GM10266 (cell line): Measurements from ENCODE around the gene TAS1R2.
"Not testable (repeated sequence)": the region's sequence is repeated elsewhere in the genome, so short reads cannot be mapped to it uniquely, and the experiment has no call there.

ENCODE experiments used
- DNase-seq: peaks from one replicate; pipeline ENCODE4 v3.0.0; 2012; ENCODE audit errors: extremely low spot score
- CTCF ChIP-seq: IDR thresholded peaks from 2 replicates; pipeline ENCODE4 v1.5.1; 2012; ENCODE audit warnings: mild to moderate bottlenecking, low read depth; ENCODE audit not compliant: control insufficient read depth, insufficient read depth; ENCODE audit errors: missing control alignments

The TAS1R2 gene

GRCh38 chr1:18855573-18855972, 3.9 kb downstream of the TAS1R2 start:
- DNase-seq, result no peak
- no peak for TF ChIP-seq CTCF

GRCh38 chr1:18854331-18855025, 5.0 kb downstream of the TAS1R2 start:
- no peak for DNase-seq
- no peak for TF ChIP-seq CTCF

- no peak for TF ChIP-seq CTCF
These were observed 7.0 kb downstream of the TAS1R2 start for GRCh38 chr1:18852501-18852900.

GRCh38 chr1:18849261-18849711, 10.2 kb downstream of the TAS1R2 start:
- DNase-seq, result no peak
- no peak for TF ChIP-seq CTCF

More at GRCh38 chr1:18852501-18852900, 7.0 kb downstream of the TAS1R2 start:
- DNase-seq, result no peak

GRCh38 chr1:18847723-18848122, 11.7 kb downstream of the TAS1R2 start:
- not testable (repeated sequence) for DNase-seq

GRCh38 chr1:18840145-18840544, 19.3 kb downstream of the TAS1R2 start:
- DNase-seq, result no peak
- TF ChIP-seq CTCF, result no peak

GRCh38 chr1:18836654-18837053, 22.8 kb downstream of the TAS1R2 start:
- DNase-seq, result no peak
- TF ChIP-seq CTCF, result no peak

GRCh38 chr1:18832319-18832718, 27.1 kb downstream of the TAS1R2 start:
- not testable (repeated sequence) for DNase-seq
